Measurements from ENCODE around the gene ZBTB18. TPM values are rescaled to one million over a fixed set of nuclear protein-coding genes. Genes with fewer than 3 reads are reported as not detected.

The ZBTB18 gene
- total RNA-seq, 1 experiment from 2014 or later: 12.1 TPM

DNA sequence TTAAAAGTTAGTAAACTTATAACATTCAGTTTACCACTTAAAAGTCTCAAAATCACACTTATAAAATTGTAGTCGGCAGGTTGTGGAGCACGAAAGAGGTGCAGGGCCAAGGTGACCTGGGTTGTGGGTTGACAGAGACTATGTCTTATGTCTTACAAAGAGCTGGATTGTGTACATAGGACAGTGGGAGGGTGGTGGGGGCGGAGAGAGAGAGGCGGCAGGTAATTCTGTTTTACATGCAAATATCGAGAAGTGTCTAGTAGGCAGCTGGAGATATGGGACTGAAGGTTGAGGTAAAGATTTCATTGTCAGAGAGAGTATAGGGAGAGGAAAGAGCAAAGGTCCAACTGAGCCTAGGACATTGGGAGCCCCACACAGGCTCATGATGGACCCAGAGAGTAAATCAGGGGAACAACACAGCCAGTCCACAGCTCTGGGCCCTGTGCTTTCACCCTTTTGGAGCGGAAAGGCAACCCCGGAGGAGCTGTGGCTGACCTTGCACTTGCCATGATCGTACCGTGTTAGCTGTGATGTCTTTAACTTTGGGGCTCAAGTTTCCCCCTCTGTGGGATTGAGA, 28.1 kb upstream of the ZBTB18 start:
- TF ChIP-seq, protein P1, sequence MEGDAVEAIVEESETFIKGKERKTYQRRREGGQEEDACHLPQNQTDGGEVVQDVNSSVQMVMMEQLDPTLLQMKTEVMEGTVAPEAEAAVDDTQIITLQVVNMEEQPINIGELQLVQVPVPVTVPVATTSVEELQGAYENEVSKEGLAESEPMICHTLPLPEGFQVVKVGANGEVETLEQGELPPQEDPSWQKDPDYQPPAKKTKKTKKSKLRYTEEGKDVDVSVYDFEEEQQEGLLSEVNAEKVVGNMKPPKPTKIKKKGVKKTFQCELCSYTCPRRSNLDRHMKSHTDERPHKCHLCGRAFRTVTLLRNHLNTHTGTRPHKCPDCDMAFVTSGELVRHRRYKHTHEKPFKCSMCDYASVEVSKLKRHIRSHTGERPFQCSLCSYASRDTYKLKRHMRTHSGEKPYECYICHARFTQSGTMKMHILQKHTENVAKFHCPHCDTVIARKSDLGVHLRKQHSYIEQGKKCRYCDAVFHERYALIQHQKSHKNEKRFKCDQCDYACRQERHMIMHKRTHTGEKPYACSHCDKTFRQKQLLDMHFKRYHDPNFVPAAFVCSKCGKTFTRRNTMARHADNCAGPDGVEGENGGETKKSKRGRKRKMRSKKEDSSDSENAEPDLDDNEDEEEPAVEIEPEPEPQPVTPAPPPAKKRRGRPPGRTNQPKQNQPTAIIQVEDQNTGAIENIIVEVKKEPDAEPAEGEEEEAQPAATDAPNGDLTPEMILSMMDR (conservative IDR thresholded peaks at IDR 0.05): no peak
- Histone ChIP-seq H2BK120ac (ENCODE audit: low read depth, low read length, poor library complexity, severe bottlenecking) (no peak overlapping the region), H3K9ac (ENCODE audit: extremely low read depth, insufficient read length, low read length) (no peak overlapping the region), H2AK5ac (ENCODE audit: insufficient read length, low read length) (no peak overlapping the region), H2BK15ac (ENCODE audit: low read depth, low read length) (no peak overlapping the region), H3K4me1 (ENCODE audit: insufficient read depth, low read length) (peaks cover 4% of the 10 kb centered on the region; the same call in 1 of the 2 replicates), H3K56ac (ENCODE audit: insufficient read length, low read depth, low read length) (no peak overlapping the region), H3K27me3 (ENCODE audit: insufficient read depth, low read length) (no peaks in the 10 kb centered on the region), H4K20me1 (ENCODE audit: control insufficient read depth, insufficient read depth, insufficient read length) (no peaks in the 10 kb centered on the region), H3K18ac (ENCODE audit: insufficient read length, low read depth, low read length) (no peak overlapping the region), H3K4ac (ENCODE audit: low read depth, low read length) (no peak overlapping the region), H3K23ac (ENCODE audit: insufficient read length, low read depth, low read length) (no peak overlapping the region), H3K79me2 (ENCODE audit: insufficient read depth, low read length) (no peaks in the 10 kb centered on the region), H3T11ph (ENCODE audit: low read length) (no peak overlapping the region), H3K9me3 (ENCODE audit: control insufficient read depth, low read depth, low read length) (no peaks in the 10 kb centered on the region), H3K79me1 (ENCODE audit: insufficient read depth, low read depth, low read length, poor library complexity, severe bottlenecking) (no peaks in the 10 kb centered on the region), H3K4me2 (ENCODE audit: insufficient read depth, insufficient read length, low read length) (no peak overlapping the region), H4K5ac (ENCODE audit: insufficient read length, low read depth, low read length) (no peak overlapping the region), H2BK12ac (ENCODE audit: insufficient read length, low read depth, low read length) (no peak overlapping the region), H2BK5ac (ENCODE audit: insufficient read length, low read length) (no peak overlapping the region), H3K14ac (ENCODE audit: insufficient read depth, low read length) (no peak overlapping the region), H2AFZ (ENCODE audit: low read length) (no peak overlapping the region), H3K27ac (ENCODE audit: insufficient read length, low read depth, low read length) (no peak overlapping the region), H4K91ac (ENCODE audit: insufficient read length, low read depth, low read length) (no peak overlapping the region), H3K23me2 (ENCODE audit: insufficient read length, low read depth, low read length, poor library complexity, severe bottlenecking) (no peaks in the 10 kb centered on the region), H2BK20ac (ENCODE audit: low read depth, low read length, poor library complexity, severe bottlenecking) (no peak overlapping the region), H4K8ac (replicated peaks; ENCODE audit: insufficient read length, low read depth, low read length) (no peak overlapping the region)
- WGBS (ENCODE audit: extremely low coverage, insufficient read length, low lambda C conversion rate): no CpG with 5 or more reads among the region's 9 CpGs
- Mint-ChIP-seq H3K4me1 (peaks cover 28 to 32% of the 10 kb centered on the region in 2 experiments), H3K9me3 (peaks cover 0 to 3% of the 10 kb centered on the region in 2 experiments; a peak in 1 of 5 replicates), H3K27ac (no peak overlapping the region), H3K4me3 (no peak overlapping the region; a peak in 1 of 5 replicates), H3K27me3 (ENCODE audit: low read depth) (no peaks in the 10 kb centered on the region), H3K36me3 (ENCODE audit: insufficient read depth in 1 of 3, low read depth in 3 of 3) (peaks cover 0 to 9% (median 2%) of the 10 kb centered on the region in 3 experiments; a peak in 3 of 7 replicates)
- no peak for DNase-seq

All from H9 (cell line).